Dermis microvascular lymphatic vessel endothelial cell (primary cell): ENCODE data around the gene FKBP2. TPM values are rescaled to one million over a fixed set of nuclear protein-coding genes. Genes with fewer than 3 reads are reported as not detected.

ENCODE experiments used
- DNase-seq, 2 donors: peaks; one replicate each; pipeline versions ENCODE4 v3.0.0 to v3.0.0-alpha.2; 2010; ENCODE audit warnings: low read depth in 2 of 2
- total RNA-seq: library from RNA; depleted of rRNA; stranded (reverse); fragments of >200 nt; gene quantifications from 2 replicates; pipeline ENCODE4 v1.2.1, GENCODE V29; 2014

The FKBP2 gene
- total RNA-seq, 1 donor from 2014 or later = 51.3 TPM

DNA sequence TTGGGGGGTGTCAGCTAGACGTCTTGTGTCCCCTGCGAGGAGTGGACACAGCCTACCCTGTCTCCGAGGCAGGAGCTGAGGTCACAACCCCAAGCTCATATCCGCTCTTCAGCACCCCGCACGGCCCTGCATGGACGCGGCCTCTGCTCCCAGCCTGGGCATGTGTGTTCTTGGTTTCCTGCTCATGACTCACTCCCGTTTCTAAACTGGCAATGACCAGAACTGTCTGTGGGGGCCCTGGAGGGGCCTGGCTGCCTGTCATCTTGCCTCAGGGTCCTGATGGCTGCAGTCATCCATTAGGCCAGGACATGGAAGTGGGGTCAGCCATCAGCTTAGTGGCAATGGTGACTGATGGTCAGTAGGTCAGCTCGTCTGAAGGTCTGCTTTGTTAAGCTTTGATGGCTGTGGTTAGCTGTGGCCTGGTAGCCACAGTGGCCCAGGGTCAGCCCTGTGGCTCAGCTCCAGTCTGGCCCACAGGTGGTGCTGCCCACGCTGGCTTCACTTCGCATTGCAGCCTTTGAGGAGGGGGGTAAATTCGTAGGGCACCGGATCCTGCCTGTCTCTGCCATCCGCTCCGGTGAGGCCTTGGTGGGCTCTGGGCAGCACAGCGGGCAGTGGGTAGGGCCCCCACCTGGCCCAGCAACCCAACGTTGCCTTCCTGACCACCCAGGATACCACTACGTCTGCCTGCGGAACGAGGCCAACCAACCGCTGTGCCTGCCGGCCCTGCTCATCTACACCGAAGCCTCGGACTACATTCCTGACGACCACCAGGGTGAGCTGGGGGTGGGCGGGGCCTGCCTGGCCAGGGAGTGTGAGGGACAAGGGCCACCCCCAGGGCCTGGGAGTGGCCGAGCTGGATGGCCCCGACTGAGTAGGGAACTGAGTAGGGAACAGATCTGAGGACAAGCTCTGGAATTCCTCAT is 22.4 kb downstream of the FKBP2 start:
- DNase-seq = peak in 1 of 2 donors; percentile 88

DNA sequence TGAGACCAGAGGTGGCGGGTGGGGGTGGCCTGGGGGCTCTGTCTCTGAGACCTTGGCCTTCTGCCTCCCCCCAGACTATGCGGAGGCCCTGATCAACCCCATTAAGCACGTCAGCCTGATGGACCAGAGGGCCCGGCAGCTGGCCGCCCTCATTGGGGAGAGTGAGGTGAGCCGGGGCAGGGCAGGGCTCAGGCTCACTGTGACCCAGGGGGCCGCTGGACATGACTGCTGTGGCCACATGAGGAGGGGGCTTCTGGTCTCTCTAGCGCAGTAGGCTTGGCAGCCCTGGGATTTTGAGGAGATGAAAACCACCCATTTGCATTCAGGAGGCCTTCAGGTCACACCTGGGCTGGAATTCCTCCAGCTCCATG is 23.0 kb downstream of the FKBP2 start:
- DNase-seq = no peak

DNA sequence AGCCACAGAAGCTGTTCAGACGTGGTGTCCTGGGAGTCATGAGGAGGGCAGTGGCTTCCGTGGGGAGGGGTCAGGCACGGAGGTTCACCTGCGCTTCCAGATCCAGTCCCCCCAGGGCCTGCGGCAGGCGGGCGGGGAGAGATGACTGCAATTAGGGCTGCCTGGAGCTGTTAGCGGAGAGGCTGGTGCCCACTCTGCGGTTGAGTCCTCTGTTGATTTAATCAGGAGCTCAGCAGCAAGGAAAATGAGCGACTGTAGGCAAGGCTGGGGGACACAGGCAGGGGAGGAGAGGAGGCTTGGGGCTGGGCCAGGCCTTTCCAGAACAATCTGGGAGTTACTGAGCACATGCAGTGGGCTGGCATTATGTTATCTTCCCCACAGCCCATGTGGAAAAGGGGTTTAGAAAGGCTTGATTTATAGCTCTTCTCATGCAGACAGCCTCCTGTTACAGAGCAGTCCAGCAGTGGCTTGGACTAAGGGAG is 23.5 kb downstream of the FKBP2 start:
- no peak for DNase-seq

GRCh38 chr11:64265176-64266160 is 24.6 kb downstream of the FKBP2 start:
- no peak for DNase-seq

- DNase-seq = peak in 1 of 2 donors; percentile 34
Measured at GRCh38 chr11:64266339-64266738, 25.4 kb downstream of the FKBP2 start.

DNA sequence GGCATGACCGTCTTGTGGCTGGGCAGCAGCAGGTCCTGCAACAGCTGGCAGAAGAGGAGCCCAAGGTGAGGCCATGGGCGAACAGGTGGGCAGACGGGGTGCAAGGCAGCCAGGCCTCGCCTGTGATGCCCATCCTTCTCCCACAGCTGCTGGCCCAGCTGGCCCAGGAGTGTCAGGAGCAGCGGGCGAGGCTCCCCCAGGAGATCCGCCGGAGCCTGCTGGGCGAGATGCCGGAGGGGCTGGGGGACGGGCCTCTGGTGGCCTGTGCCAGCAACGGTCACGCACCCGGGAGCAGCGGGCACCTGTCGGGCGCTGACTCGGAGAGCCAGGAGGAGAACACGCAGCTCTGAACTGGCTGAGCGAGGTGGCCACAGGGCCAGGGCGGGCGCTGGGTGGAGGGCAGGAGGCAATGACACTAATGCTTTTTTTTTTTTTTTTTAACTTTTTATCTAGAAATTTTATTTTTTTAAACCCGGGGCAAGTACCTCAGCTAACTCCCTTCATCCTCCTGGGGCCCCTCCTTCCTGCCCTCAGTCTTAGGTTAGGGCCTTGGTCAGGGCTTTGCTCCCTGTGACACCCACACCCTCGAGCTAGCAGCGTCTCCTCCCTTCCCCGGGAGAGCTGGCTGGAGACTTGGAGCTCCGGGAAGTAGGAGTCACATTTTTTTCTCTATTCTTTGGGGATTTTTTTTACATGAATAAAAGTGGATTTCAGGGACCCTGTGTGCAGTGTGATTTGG is 26.5 kb downstream of the FKBP2 start:
- no peak for DNase-seq

DNA sequence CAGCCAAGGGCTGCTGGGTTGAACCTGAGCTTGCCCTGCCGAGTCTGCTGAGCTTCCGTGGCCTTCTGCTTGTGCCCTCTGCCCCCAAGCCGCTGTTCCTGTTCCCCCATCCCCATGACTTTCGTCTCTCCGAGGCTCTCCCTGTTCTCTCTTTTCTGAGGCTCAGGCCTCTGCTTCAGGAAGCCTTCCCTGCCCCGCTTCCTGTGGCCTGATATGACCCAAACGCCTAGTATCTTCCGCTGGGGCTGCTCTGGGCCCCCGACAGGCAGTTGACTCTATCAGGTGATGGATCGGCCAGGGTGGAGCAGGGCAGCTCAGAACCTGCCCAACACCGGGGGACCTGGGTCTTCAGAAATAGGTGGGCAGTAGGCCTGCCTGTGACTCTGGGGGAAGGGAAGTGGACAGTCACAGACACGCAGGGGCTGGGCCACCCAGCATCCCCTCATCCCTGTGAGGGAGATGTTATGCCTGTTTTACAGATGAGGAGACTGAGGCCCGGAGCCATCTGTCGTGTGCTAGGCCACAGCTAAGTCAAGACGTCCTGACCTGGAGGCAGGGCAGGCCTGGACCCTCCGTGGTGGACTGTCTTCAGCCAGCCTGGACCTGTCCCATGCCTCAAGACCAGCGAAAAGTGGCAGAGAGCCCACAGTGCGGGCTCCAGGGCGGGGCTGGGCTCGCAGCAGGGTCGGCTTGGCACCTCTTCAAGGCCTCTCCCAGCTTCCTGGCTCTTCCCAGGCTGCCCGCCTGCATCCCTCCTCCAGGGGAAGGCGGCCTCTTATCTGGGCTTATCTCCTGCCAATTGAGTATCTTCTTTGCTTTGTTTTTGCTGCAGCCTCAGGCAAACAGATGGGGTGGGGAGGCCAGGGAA is 27.4 kb downstream of the FKBP2 start:
- peak in 1 of 2 donors; percentile 68 for DNase-seq

GRCh38 chr11:64268893-64269539 is 28.1 kb downstream of the FKBP2 start:
- peak in 1 of 2 donors; percentile 47 for DNase-seq

- peak; percentile 100 for DNase-seq
Measured at GRCh38 chr11:64269540-64270220, 28.8 kb downstream of the FKBP2 start.

- DNase-seq = no peak
Measured at GRCh38 chr11:64275031-64275800, 34.3 kb downstream of the FKBP2 start.

DNA sequence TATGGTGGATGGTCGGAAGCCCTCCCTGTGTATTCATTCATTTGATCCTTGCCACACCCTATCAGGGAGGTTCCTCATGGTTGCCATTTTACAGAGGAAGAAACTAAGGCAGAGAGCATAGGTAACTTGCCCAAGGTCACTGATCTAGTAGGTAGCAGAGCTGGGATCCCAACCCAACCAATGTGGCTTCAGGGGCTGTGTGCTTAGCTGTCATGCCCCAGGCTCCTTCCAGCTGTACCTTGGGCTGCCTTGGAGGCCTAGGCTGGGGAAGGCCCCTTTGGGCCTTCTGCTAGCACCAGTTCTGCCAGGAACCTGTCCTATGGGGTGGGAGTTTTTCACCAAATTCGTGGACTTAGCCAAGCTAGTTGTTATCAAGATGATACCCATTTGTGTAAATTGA is 34.9 kb downstream of the FKBP2 start:
- no peak for DNase-seq

DNA sequence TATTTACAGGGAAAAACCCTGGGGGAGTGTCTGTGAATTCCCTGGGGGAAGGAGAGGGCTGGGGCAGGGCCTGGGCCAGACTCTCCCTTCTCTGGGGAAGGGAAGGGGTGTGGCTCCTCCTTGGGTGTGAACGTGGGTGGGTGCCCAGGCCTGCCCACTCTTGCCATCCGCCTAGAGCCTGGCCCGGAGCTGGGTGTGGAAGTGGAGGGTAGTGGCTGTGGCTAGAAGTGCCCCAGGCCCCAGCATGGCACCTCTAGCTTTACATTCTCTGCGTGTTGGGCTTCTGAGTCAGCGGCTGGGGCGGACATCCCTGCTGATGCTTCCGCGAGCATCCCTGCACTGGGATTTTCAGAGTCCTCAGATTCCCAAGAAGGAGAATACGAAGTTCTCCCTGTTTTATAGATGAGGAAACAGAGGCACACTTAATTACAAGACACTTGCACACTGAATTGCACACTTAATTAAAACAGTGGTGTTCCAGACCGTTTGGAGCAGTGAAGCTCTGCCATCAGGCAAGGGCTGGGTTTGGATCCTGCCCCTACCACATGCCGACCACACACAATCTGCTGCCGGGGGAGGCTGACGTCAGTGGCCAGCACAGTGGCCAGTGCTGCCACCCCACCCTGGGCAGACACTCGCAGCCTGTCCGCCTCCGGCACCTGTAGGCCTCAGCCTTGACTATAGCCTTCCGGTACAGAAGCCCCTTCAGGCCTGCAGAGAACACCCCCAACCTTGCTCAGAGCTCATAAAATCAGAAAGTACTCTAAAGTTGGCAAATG is 35.9 kb downstream of the FKBP2 start:
- no peak for DNase-seq

DNA sequence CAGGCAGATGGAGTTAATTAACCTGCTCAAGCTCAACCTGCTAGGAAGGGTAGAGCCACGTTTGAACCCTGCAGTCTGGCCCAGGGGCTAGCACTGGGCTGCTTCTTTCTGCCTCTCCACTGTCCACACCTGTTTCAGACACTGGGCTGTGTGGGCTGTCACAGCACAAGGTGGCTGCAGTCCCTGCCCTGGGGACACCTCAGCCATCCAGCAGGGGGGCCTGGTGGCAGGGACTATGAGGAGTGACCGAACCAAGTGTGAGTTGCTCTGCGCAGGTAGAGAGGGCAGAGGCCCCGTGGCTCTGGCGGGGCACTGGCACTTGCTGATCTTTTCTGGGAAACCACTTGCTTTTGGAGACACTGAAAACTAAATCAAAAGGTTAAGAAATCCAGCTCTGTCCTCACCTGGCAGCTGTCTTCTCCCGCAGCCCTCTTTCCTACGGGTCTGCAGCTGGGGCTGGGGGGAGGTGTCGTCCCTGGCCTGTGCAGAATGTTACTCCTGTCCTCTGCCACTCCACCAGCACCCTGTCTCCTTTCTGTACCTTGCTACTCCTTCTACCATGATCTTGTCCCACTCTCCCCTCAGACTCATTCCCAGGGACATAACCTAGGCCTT is 37.8 kb downstream of the FKBP2 start:
- DNase-seq = no peak

DNA sequence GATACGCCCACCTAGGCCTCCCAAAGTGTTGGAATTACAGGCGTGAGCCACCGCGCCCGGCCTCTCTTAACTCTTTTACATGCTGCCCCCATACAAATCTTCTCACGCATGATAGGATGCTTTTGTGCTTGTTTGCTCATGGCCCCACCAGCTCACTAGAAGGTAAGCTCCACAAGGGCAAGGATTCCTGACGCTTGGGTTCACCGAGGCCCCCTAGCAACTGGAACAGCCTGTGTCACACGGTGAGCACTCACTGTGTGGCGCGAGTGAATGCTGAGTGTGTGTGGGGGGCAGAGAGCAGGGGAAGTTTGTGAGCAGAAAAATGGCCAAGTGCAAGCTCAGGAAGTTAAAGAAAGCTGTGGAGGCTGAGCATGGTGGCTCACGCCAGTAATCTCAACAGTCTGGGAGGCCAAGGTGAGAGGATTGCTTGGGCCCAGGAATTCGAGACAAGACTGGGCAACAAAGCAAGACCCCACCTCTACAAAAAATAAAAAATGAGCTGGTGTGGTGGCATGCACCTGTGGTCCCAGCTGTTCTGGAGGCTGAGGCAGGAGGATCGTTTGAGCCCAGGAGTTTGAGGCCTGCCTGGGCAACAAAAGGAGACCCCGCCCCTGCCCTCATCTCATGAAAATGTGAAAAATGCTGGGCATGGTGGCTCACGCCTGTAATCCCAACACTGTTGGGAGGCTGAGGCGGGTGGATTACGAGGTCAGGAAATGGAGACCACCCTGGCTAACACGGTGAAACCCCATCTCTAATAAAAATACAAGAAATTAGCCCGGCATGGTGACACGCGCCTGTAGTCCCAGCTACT is 41.3 kb downstream of the FKBP2 start:
- no peak for DNase-seq

DNA sequence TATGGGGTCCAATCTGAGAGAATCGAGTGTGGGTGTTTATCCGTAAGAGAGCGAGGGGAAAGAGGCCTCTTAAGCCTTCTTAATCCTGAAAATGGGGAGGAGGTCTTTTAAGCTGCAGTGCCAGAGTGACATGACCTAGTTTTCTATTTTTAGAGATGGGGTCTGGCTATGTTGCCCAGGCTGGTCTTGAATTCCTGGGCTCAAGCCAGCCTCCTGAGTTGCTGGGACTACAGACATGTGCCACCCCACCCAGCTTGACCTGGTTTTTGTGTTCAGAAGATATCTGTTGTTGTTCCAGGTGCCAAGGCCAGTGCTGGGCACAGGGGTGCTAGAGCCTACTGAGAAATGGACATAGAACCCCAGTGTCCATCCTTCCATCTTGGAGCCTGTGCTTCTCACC is 42.2 kb downstream of the FKBP2 start:
- DNase-seq = no peak
